A673 (cell line): ENCODE measurements around the gene MAN1C1.

Experiments
- EZH2 ChIP-seq: fragments of 200-600 bp; sonication (generic); IDR thresholded peaks from 2 replicates; pipeline ENCODE4 v1.6.1; 2017; ENCODE audit warnings: borderline replicate concordance, low read depth, mild to moderate bottlenecking, mixed read lengths, antibody characterized with exemption, low read length; ENCODE audit not compliant: poor library complexity, severe bottlenecking
- TF ChIP-seq, protein P1 (sequence below): fragments of 300-800, 200-600 bp; sonication (generic); conservative IDR thresholded peaks from 2 replicates; pipeline ENCODE4 v1.5.1; 2017; ENCODE audit warnings: low read depth, mild to moderate bottlenecking, antibody characterized with exemption, low read length, moderate library complexity, mixed read lengths

DNA sequence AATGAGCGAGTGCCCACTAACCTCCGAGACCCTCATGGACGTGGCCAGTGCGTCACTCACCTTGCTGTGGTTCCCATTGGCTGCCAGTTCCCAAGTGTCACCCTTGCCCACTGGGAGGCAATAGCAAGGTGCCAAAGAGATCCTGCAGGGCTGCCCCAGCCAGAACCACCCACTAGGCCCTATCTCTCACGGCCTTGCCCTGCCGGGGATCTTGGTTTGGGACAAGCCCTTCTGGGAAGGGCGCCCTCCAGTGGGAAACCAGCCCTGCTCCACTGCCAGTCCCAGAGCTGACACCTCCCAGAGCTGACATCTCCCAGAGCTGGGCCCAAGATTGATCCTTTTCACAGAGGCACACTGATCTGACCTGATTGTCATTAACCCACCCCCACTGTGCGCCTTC lies 181.3 kb downstream of the MAN1C1 start:
- no peak for TF ChIP-seq EZH2
- TF ChIP-seq, protein P1, sequence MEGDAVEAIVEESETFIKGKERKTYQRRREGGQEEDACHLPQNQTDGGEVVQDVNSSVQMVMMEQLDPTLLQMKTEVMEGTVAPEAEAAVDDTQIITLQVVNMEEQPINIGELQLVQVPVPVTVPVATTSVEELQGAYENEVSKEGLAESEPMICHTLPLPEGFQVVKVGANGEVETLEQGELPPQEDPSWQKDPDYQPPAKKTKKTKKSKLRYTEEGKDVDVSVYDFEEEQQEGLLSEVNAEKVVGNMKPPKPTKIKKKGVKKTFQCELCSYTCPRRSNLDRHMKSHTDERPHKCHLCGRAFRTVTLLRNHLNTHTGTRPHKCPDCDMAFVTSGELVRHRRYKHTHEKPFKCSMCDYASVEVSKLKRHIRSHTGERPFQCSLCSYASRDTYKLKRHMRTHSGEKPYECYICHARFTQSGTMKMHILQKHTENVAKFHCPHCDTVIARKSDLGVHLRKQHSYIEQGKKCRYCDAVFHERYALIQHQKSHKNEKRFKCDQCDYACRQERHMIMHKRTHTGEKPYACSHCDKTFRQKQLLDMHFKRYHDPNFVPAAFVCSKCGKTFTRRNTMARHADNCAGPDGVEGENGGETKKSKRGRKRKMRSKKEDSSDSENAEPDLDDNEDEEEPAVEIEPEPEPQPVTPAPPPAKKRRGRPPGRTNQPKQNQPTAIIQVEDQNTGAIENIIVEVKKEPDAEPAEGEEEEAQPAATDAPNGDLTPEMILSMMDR, result peak; percentile 70
